Measurements from ENCODE around the gene AFAP1L1. TPM values are rescaled to one million over a fixed set of nuclear protein-coding genes. Genes with fewer than 3 reads are reported as not detected.

The AFAP1L1 gene
- total RNA-seq, 1 donor from 2014 or later, result 32.7 TPM

GRCh38 chr5:149228618-149229297 lies 42.9 kb upstream of the AFAP1L1 start:
- Histone ChIP-seq H3K36me3 (no peaks in the 10 kb centered on the region), H3K27me3 (no peaks in the 10 kb centered on the region), H3K9me3 (no peaks in the 10 kb centered on the region), H3K4me3 (no peak overlapping the region), H3K4me1 (peaks cover 25% of the 10 kb centered on the region), H3K27ac (peak overlapping the region; percentile 27)
- DNase-seq, result no peak
- peak; percentile 97 for ATAC-seq
- peak; percentile 81 for TF ChIP-seq CTCF (IDR thresholded peaks at IDR 0.05)
- intact Hi-C loops (cut with DNase I), result no loop called here

- Histone ChIP-seq H3K9me3 (no peaks in the 10 kb centered on the region), H3K4me3 (no peak overlapping the region), H3K36me3 (no peaks in the 10 kb centered on the region), H3K27me3 (no peaks in the 10 kb centered on the region), H3K27ac (peak overlapping the region; percentile 27), H3K4me1 (peaks cover 25% of the 10 kb centered on the region)
- TF ChIP-seq CTCF (IDR thresholded peaks at IDR 0.05), result no peak
- no peak for ATAC-seq
- DNase-seq, result no peak
- intact Hi-C loops (cut with DNase I), result no loop called here
Measured at GRCh38 chr5:149229298-149229937, 42.2 kb upstream of the AFAP1L1 start.

- no peaks in the 10 kb centered on the region for H3K27me3 ChIP-seq
- ATAC-seq, result no peak
- H3K4me3 ChIP-seq, result no peak overlapping the region
- peaks cover 3% of the 10 kb centered on the region for H3K36me3 ChIP-seq
- no peak overlapping the region for H3K27ac ChIP-seq
- no peak for TF ChIP-seq CTCF (IDR thresholded peaks at IDR 0.05)
- no peaks in the 10 kb centered on the region for H3K9me3 ChIP-seq
- no peaks in the 10 kb centered on the region for H3K4me1 ChIP-seq
- intact Hi-C loops (cut with DNase I), result loop anchor here (10.0 kb wide), 1 partner anchor 91 kb away; the partner anchor contains the start of gene ABLIM3
- no peak for DNase-seq
Measured at GRCh38 chr5:149235841-149236240, 35.8 kb upstream of the AFAP1L1 start.

- Histone ChIP-seq H3K4me1 (no peaks in the 10 kb centered on the region), H3K9me3 (no peaks in the 10 kb centered on the region), H3K4me3 (no peak overlapping the region), H3K36me3 (peaks cover 3% of the 10 kb centered on the region), H3K27ac (no peak overlapping the region), H3K27me3 (no peaks in the 10 kb centered on the region)
- intact Hi-C loops (cut with DNase I), result loop anchor here (10.0 kb wide), 1 partner anchor 93 kb away; the partner anchor contains the start of gene ABLIM3
- DNase-seq (no peak), ATAC-seq (no peak)
- TF ChIP-seq CTCF (IDR thresholded peaks at IDR 0.05), result no peak
Measured at GRCh38 chr5:149237662-149238061, 34.0 kb upstream of the AFAP1L1 start.

- DNase-seq (no peak), ATAC-seq (no peak)
- H3K9me3 ChIP-seq, result no peaks in the 10 kb centered on the region
- no peaks in the 10 kb centered on the region for H3K27me3 ChIP-seq
- H3K27ac ChIP-seq, result no peak overlapping the region
- no peak for TF ChIP-seq CTCF (IDR thresholded peaks at IDR 0.05)
- no peak overlapping the region for H3K4me3 ChIP-seq
- H3K36me3 ChIP-seq, result peaks cover 3% of the 10 kb centered on the region
- intact Hi-C loops (cut with DNase I), result loop anchor here (10.0 kb wide), 1 partner anchor 94 kb away; the partner anchor contains the start of gene ABLIM3
- no peaks in the 10 kb centered on the region for H3K4me1 ChIP-seq
Measured at GRCh38 chr5:149238540-149238939, 33.1 kb upstream of the AFAP1L1 start.

Data from upper lobe of right lung (tissue), 1 donor.